Right lobe of liver (tissue), 6 donors: ENCODE data around the gene LPO. TPM values are rescaled to one million over a fixed set of nuclear protein-coding genes. Genes with fewer than 3 reads are reported as not detected.

ENCODE experiments used
- ATAC-seq, 4 donors: fragments of 200-7000 bp; cut with Tn5 transposase; one replicate each; pipeline ENCODE4 v1.9.1; 2020; ENCODE audit warnings: mild to moderate bottlenecking in 4 of 4, moderate library complexity in 4 of 4
- DNase-seq, 3 donors: peaks; one replicate each; pipeline ENCODE4 v3.0.0-alpha.2; 2020
- H3K27ac ChIP-seq, 3 donors: fragments of 200-600 bp; one replicate each; pipeline ENCODE4 v1.8.0; 2022
- H3K27me3 ChIP-seq, 2 donors: fragments of 200-600 bp; one replicate each; pipeline ENCODE4 v1.8.0; 2022
- H3K36me3 ChIP-seq, 4 donors: fragments of 200-600 bp; sonication (generic) in 1 of 4; one replicate each; pipeline versions ENCODE4 v1.5.1 to v1.8.0; 2017 to 2022; ENCODE audit warnings: control low read depth in 1 of 4
- H3K4me1 ChIP-seq, 4 donors: fragments of 200-600 bp; sonication (generic) in 1 of 4; one replicate each; pipeline versions ENCODE4 v1.5.1 to v1.8.0; 2017 to 2022; ENCODE audit warnings: control low read depth in 1 of 4
- H3K4me3 ChIP-seq, 3 donors: fragments of 200-600 bp; one replicate each; pipeline ENCODE4 v1.8.0; 2022
- H3K9me3 ChIP-seq, 4 donors: fragments of 200-600 bp; sonication (generic) in 1 of 4; one replicate each; pipeline versions ENCODE4 v1.5.1 to v1.8.0; 2017 to 2022; ENCODE audit warnings: control low read depth in 1 of 4
- CTCF ChIP-seq, 4 donors: fragments of 200-600 bp in 3 of 4; fragments of 450-650 bp in 1 of 4; IDR thresholded peaks; one replicate each; pipeline versions ENCODE4 v1.5.1 to v1.8.0; 2016 to 2022; ENCODE audit warnings: antibody characterized with exemption in 4 of 4, mild to moderate bottlenecking in 2 of 4
- POLR2A ChIP-seq: fragments of 450-650 bp; IDR thresholded peaks from one replicate; pipeline ENCODE4 v1.6.1; 2017; ENCODE audit warnings: antibody characterized with exemption, mild to moderate bottlenecking
- WGBS: methylation state at CpG from one replicate; pipeline ENCODE4 v1.1.6; 2018; ENCODE audit warnings: low coverage, low lambda C conversion rate; ENCODE audit not compliant: insufficient coverage; ENCODE audit errors: missing lambda C conversion rate; 5-methylcytosine and 5-hydroxymethylcytosine counted together
- intact Hi-C, 2 donors: fragments of 100-400 bp; cut with DNase I; formaldehyde crosslinking; loops; one replicate each; pipeline versions ENCODE4 v1.11.2 to v1.14.1; 2022
- total RNA-seq, 6 experiments: library from RNA; depleted of rRNA in 2 of 6; stranded (reverse); fragments of >200 nt in 2 of 6; fragmentation: NEBNext Ultra II Directional in 3 of 6; extraction: Animal tissue kit (Norgen Biotek cat#: 25700) in 3 of 6; gene quantifications; one replicate each; pipeline versions ENCODE4 v1.1.0 to v1.2.4, GENCODE V29; 2016 to 2023
- donor health status: DM: no; HTN: yes; CAD: no.
- donor health status: DM: no; HTN: no; CAD: no.
- donor health status: DM: no; HTN: no; CAD: no.
- donor health status: DM: no; HTN: yes; CAD: no.
- donor health status: DM: no; HTN: yes; CAD: no.

LPO gene
- total RNA-seq, 6 experiments from 2014 or later = not detected

GRCh38 chr17:58245428-58246103 is 7.2 kb downstream of the LPO start:
- intact Hi-C loops = no loop called here
- no peaks in the 10 kb centered on the region for H3K9me3 ChIP-seq
- TF ChIP-seq POLR2A = no peak
- TF ChIP-seq CTCF (IDR thresholded peaks at IDR 0.05) = no peak
- DNase-seq (no peak), ATAC-seq (no peak)
- H3K4me3 ChIP-seq = no peak overlapping the region
- peaks cover 0 to 5% (median 1%) of the 10 kb centered on the region in 4 donors for H3K4me1 ChIP-seq
- no peaks in the 10 kb centered on the region for H3K36me3 ChIP-seq
- 33% methylated on average over 7 of the region's 10 CpGs for WGBS
- H3K27ac ChIP-seq = no peak overlapping the region
- no peaks in the 10 kb centered on the region for H3K27me3 ChIP-seq

- TF ChIP-seq POLR2A = no peak
- H3K4me1 ChIP-seq = peaks cover 0 to 5% (median 1%) of the 10 kb centered on the region in 4 donors
- no peak overlapping the region for H3K4me3 ChIP-seq
- WGBS = 64% methylated on average over 10 of the region's 13 CpGs
- no peak for ATAC-seq
- no peaks in the 10 kb centered on the region for H3K36me3 ChIP-seq
- no peak for DNase-seq
- H3K27ac ChIP-seq = no peak overlapping the region
- intact Hi-C loops = no loop called here
- no peaks in the 10 kb centered on the region for H3K9me3 ChIP-seq
- no peaks in the 10 kb centered on the region for H3K27me3 ChIP-seq
These were observed 7.8 kb downstream of the LPO start for GRCh38 chr17:58246104-58246740.

GRCh38 chr17:58246781-58247180 is 8.4 kb downstream of the LPO start:
- DNase-seq (no peak), ATAC-seq (no peak)
- Histone ChIP-seq H3K4me3 (no peak overlapping the region), H3K27ac (no peak overlapping the region), H3K36me3 (no peaks in the 10 kb centered on the region), H3K9me3 (no peaks in the 10 kb centered on the region), H3K27me3 (no peaks in the 10 kb centered on the region), H3K4me1 (peaks cover 0 to 5% (median 1%) of the 10 kb centered on the region in 4 donors)
- intact Hi-C loops = no loop called here
- TF ChIP-seq POLR2A = no peak
- WGBS = 67% methylated on average over 1 of the region's 1 CpG

- Histone ChIP-seq H3K36me3 (no peaks in the 10 kb centered on the region), H3K27me3 (no peaks in the 10 kb centered on the region), H3K4me3 (no peak overlapping the region), H3K27ac (no peak overlapping the region), H3K4me1 (peaks cover 0 to 5% (median 1%) of the 10 kb centered on the region in 4 donors), H3K9me3 (no peaks in the 10 kb centered on the region)
- 24% methylated on average over 3 of the region's 10 CpGs for WGBS
- no peak for ATAC-seq
- DNase-seq = no peak
- TF ChIP-seq CTCF (IDR thresholded peaks at IDR 0.05) = no peak
- TF ChIP-seq POLR2A = no peak
- intact Hi-C loops = no loop called here
These were observed 9.4 kb downstream of the LPO start for GRCh38 chr17:58247511-58248363.

GRCh38 chr17:58248955-58249269 is 10.5 kb downstream of the LPO start:
- H3K9me3 ChIP-seq = no peaks in the 10 kb centered on the region
- ATAC-seq (no peak), DNase-seq (no peak)
- H3K36me3 ChIP-seq = no peaks in the 10 kb centered on the region
- no peak overlapping the region for H3K27ac ChIP-seq
- peaks cover 0 to 5% (median 1%) of the 10 kb centered on the region in 4 donors for H3K4me1 ChIP-seq
- no peak overlapping the region for H3K4me3 ChIP-seq
- intact Hi-C loops = no loop called here
- 0% methylated on average over 1 of the region's 10 CpGs for WGBS
- no peaks in the 10 kb centered on the region for H3K27me3 ChIP-seq
- TF ChIP-seq CTCF (IDR thresholded peaks at IDR 0.05) = no peak
